ENCODE results near the gene SRM.

- no peak for TF ChIP-seq CTCF (IDR thresholded peaks at IDR 0.05)
- TF ChIP-seq POLR2A (IDR thresholded peaks at IDR 0.05): no peak
Observed at GRCh38 chr1:11058595-11059154, 1.1 kb downstream of the SRM start.
